H9 (cell line): ENCODE results near the gene PRKCA. TPM values are rescaled to one million over a fixed set of nuclear protein-coding genes. Genes with fewer than 3 reads are reported as not detected.

Experiments
- DNase-seq: peaks from one replicate; pipeline ENCODE4 v3.0.0-alpha.2; 2017
- H2AFZ ChIP-seq: one replicate; pipeline ENCODE4 v1.6.1; 2013; ENCODE audit warnings: mild to moderate bottlenecking, low read length, control low read depth, moderate library complexity
- H2AK5ac ChIP-seq: 2 replicates; pipeline ENCODE4 v1.6.1; 2013; ENCODE audit warnings: low read length, control low read depth, mixed read lengths; ENCODE audit not compliant: insufficient read length
- H2BK120ac ChIP-seq: one replicate; pipeline ENCODE4 v1.6.1; 2013; ENCODE audit warnings: low read depth, mild to moderate bottlenecking, low read length, control low read depth, inconsistent platforms; ENCODE audit not compliant: poor library complexity, severe bottlenecking
- H2BK12ac ChIP-seq: 2 replicates; pipeline ENCODE4 v1.6.1; 2013; ENCODE audit warnings: low read length, control low read depth, mixed read lengths, low read depth; ENCODE audit not compliant: insufficient read length
- H2BK15ac ChIP-seq: 2 replicates; pipeline ENCODE4 v1.6.1; 2013; ENCODE audit warnings: low read depth, low read length, control low read depth
- H2BK20ac ChIP-seq: one replicate; pipeline ENCODE4 v1.6.1; 2013; ENCODE audit warnings: low read depth, mild to moderate bottlenecking, low read length, control low read depth, inconsistent platforms; ENCODE audit not compliant: poor library complexity, severe bottlenecking
- H2BK5ac ChIP-seq: 2 replicates; pipeline ENCODE4 v1.6.1; 2013; ENCODE audit warnings: low read length, control low read depth, mixed read lengths; ENCODE audit not compliant: insufficient read length
- H3K14ac ChIP-seq: 2 replicates; pipeline ENCODE4 v1.6.1; 2013; ENCODE audit warnings: low read length, control low read depth; ENCODE audit not compliant: insufficient read depth
- H3K18ac ChIP-seq: 2 replicates; pipeline ENCODE4 v1.6.1; 2013; ENCODE audit warnings: low read depth, mild to moderate bottlenecking, mixed read lengths, low read length, control low read depth; ENCODE audit not compliant: insufficient read length
- H3K23ac ChIP-seq: 2 replicates; pipeline ENCODE4 v1.6.1; 2013; ENCODE audit warnings: low read length, control low read depth, mixed read lengths, low read depth; ENCODE audit not compliant: insufficient read length
- H3K23me2 ChIP-seq: 2 replicates; pipeline ENCODE4 v1.6.1; 2013; ENCODE audit warnings: low read depth, mild to moderate bottlenecking, mixed read lengths, low read length, control low read depth; ENCODE audit not compliant: insufficient read length, poor library complexity, severe bottlenecking
- H3K27ac ChIP-seq: 2 replicates; pipeline ENCODE4 v1.5.1; 2013; ENCODE audit warnings: low read length, control low read depth, mixed read lengths, low read depth; ENCODE audit not compliant: insufficient read length
- H3K27me3 ChIP-seq: 2 replicates; pipeline ENCODE4 v1.6.1; 2013; ENCODE audit warnings: low read length, control low read depth, inconsistent platforms; ENCODE audit not compliant: insufficient read depth
- H3K4ac ChIP-seq: 2 replicates; pipeline ENCODE4 v1.6.1; 2013; ENCODE audit warnings: low read depth, mild to moderate bottlenecking, control low read depth, inconsistent platforms, low read length, moderate library complexity
- H3K4me1 ChIP-seq: 2 replicates; pipeline ENCODE4 v1.6.1; 2013; ENCODE audit warnings: low read length, control low read depth, inconsistent platforms; ENCODE audit not compliant: insufficient read depth
- H3K4me2 ChIP-seq: 2 replicates; pipeline ENCODE4 v1.6.1; 2013; ENCODE audit warnings: low read length, control low read depth, mixed read lengths; ENCODE audit not compliant: insufficient read length, insufficient read depth
- H3K56ac ChIP-seq: 2 replicates; pipeline ENCODE4 v1.6.1; 2013; ENCODE audit warnings: low read depth, mild to moderate bottlenecking, mixed read lengths, low read length, control low read depth; ENCODE audit not compliant: insufficient read length
- H3K79me1 ChIP-seq: 2 replicates; pipeline ENCODE4 v1.6.1; 2013; ENCODE audit warnings: low read depth, mild to moderate bottlenecking, moderate library complexity, low read length, control low read depth, inconsistent platforms; ENCODE audit not compliant: insufficient read depth, poor library complexity, severe bottlenecking
- H3K79me2 ChIP-seq: 2 replicates; pipeline ENCODE4 v1.6.1; 2013; ENCODE audit warnings: low read length, control low read depth, inconsistent platforms; ENCODE audit not compliant: insufficient read depth
- H3K9ac ChIP-seq: 2 replicates; pipeline ENCODE4 v1.6.1; 2013; ENCODE audit warnings: low read length, control low read depth, mixed read lengths; ENCODE audit not compliant: insufficient read length; ENCODE audit errors: extremely low read depth
- H3K9me3 ChIP-seq: one replicate; pipeline ENCODE4 v1.6.1; 2013; ENCODE audit warnings: low read depth, low read length, inconsistent platforms; ENCODE audit not compliant: control insufficient read depth
- H3T11ph ChIP-seq: one replicate; pipeline ENCODE4 v1.6.1; 2013; ENCODE audit warnings: mild to moderate bottlenecking, low read length, control low read depth, inconsistent platforms
- H4K20me1 ChIP-seq: one replicate; pipeline ENCODE4 v1.6.1; 2013; ENCODE audit not compliant: control insufficient read depth, insufficient read length, insufficient read depth
- H4K5ac ChIP-seq: 2 replicates; pipeline ENCODE4 v1.6.1; 2013; ENCODE audit warnings: low read depth, mild to moderate bottlenecking, mixed read lengths, low read length, control low read depth; ENCODE audit not compliant: insufficient read length
- H4K8ac ChIP-seq: replicated peaks from 2 replicates; pipeline ENCODE4 v1.6.1; 2013; ENCODE audit warnings: low read length, control low read depth, mixed read lengths, low read depth; ENCODE audit not compliant: insufficient read length
- H4K91ac ChIP-seq: 2 replicates; pipeline ENCODE4 v1.6.1; 2013; ENCODE audit warnings: low read depth, mild to moderate bottlenecking, moderate library complexity, mixed read lengths, low read length, control low read depth; ENCODE audit not compliant: insufficient read length
- H3K27ac Mint-ChIP-seq, 3 experiments: 2 replicates in 2 of 3; 3 replicates in 1 of 3; pipeline ENCODE4 v1.8.0; 2020 to 2021; ENCODE audit warnings: mixed read lengths in 3 of 3, mild to moderate bottlenecking in 1 of 3, moderate library complexity in 1 of 3
- H3K27me3 Mint-ChIP-seq: 2 replicates; pipeline ENCODE4 v1.8.0; 2021; ENCODE audit warnings: low read depth, mild to moderate bottlenecking, moderate library complexity, mixed read lengths
- H3K36me3 Mint-ChIP-seq, 3 experiments: 2 replicates in 2 of 3; 3 replicates in 1 of 3; pipeline ENCODE4 v1.8.0; 2020 to 2021; ENCODE audit warnings: low read depth in 3 of 3, mixed read lengths in 3 of 3; ENCODE audit not compliant: insufficient read depth in 1 of 3
- H3K4me1 Mint-ChIP-seq, 2 experiments: 2 replicates each; pipeline ENCODE4 v1.8.0; 2020; ENCODE audit warnings: mixed read lengths in 2 of 2
- H3K4me3 Mint-ChIP-seq, 2 experiments: 2 replicates in 1 of 2; 3 replicates in 1 of 2; pipeline ENCODE4 v1.8.0; 2020 to 2021; ENCODE audit warnings: mild to moderate bottlenecking in 2 of 2, mixed read lengths in 2 of 2, moderate library complexity in 1 of 2
- H3K9me3 Mint-ChIP-seq, 2 experiments: 2 replicates in 1 of 2; 3 replicates in 1 of 2; pipeline ENCODE4 v1.8.0; 2020; ENCODE audit warnings: mild to moderate bottlenecking in 2 of 2, mixed read lengths in 2 of 2, moderate library complexity in 1 of 2
- WGBS: extraction: QIAGEN DNeasy Blood & Tissue Kit; methylation state at CpG from one replicate; pipeline ENCODE4 v1.1.7; 2013; ENCODE audit warnings: missing lambda C conversion rate, low lambda C conversion rate, mixed read lengths; ENCODE audit not compliant: insufficient read length; ENCODE audit errors: extremely low coverage; 5-methylcytosine and 5-hydroxymethylcytosine counted together
- total RNA-seq: library from RNA; stranded (reverse); gene quantifications from 2 replicates; pipeline ENCODE4 v1.2.1, GENCODE V29; 2021
- TF ChIP-seq, protein P1 (sequence below): fragments of 200-600 bp; sonication (generic); conservative IDR thresholded peaks from 3 replicates; pipeline ENCODE4 v1.8.0; 2021; ENCODE audit warnings: antibody characterized with exemption, mild to moderate bottlenecking

Gene PRKCA
- total RNA-seq, 1 experiment from 2014 or later, result 10.5 TPM

DNA sequence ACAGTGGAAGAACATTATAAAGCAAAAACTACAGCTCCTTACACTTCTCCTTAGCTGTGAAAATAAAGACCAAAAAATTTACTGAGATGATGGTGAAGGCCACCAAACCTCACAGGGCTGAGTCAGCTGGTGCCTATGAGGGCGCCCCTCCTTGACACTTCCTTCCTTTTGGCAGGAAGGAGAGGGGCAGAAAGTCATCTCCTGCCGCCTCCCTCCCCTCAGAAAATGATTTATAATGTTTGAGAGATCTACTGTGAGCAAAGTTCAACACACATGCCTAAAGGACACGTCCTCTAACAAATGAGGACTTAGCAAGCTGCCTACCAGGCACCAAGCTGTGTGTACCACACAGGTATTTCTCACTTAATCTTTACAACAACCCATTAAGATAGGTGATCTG is 245.7 kb downstream of the PRKCA start:
- Histone ChIP-seq H2AFZ (no peak overlapping the region), H2BK5ac (no peak overlapping the region), H4K91ac (no peak overlapping the region), H3K56ac (no peak overlapping the region), H3K27me3 (no peaks in the 10 kb centered on the region), H3K23me2 (no peaks in the 10 kb centered on the region), H3K79me1 (no peaks in the 10 kb centered on the region), H2BK20ac (no peak overlapping the region), H3K9ac (no peak overlapping the region), H3K4me2 (no peak overlapping the region), H3K23ac (no peak overlapping the region), H4K5ac (no peak overlapping the region), H3T11ph (no peak overlapping the region), H3K4ac (no peak overlapping the region), H2BK120ac (no peak overlapping the region), H4K20me1 (no peaks in the 10 kb centered on the region), H3K27ac (no peak overlapping the region), H3K14ac (no peak overlapping the region), H3K4me1 (peaks cover 8% of the 10 kb centered on the region; the same call in 1 of the 2 replicates), H3K18ac (peak overlapping the region; percentile 61), H3K79me2 (no peaks in the 10 kb centered on the region), H2BK12ac (no peak overlapping the region), H2BK15ac (no peak overlapping the region), H4K8ac (no peak overlapping the region), H2AK5ac (no peak overlapping the region), H3K9me3 (no peaks in the 10 kb centered on the region)
- H3K9me3 Mint-ChIP-seq, result peaks cover 16 to 17% of the 10 kb centered on the region in 2 experiments
- H3K27ac Mint-ChIP-seq, result peak overlapping the region; percentile 1 to 23 (median 6); a peak in 4 of 7 replicates
- H3K36me3 Mint-ChIP-seq, result peaks cover 8 to 16% (median 10%) of the 10 kb centered on the region in 3 experiments
- H3K4me1 Mint-ChIP-seq, result peaks cover 37 to 40% of the 10 kb centered on the region in 2 experiments
- no peak for DNase-seq
- WGBS, result no CpG with 5 or more reads among the region's 3 CpGs
- H3K4me3 Mint-ChIP-seq, result no peak overlapping the region
- H3K27me3 Mint-ChIP-seq, result no peaks in the 10 kb centered on the region; the same call in 1 of the 2 replicates
- TF ChIP-seq, protein P1, sequence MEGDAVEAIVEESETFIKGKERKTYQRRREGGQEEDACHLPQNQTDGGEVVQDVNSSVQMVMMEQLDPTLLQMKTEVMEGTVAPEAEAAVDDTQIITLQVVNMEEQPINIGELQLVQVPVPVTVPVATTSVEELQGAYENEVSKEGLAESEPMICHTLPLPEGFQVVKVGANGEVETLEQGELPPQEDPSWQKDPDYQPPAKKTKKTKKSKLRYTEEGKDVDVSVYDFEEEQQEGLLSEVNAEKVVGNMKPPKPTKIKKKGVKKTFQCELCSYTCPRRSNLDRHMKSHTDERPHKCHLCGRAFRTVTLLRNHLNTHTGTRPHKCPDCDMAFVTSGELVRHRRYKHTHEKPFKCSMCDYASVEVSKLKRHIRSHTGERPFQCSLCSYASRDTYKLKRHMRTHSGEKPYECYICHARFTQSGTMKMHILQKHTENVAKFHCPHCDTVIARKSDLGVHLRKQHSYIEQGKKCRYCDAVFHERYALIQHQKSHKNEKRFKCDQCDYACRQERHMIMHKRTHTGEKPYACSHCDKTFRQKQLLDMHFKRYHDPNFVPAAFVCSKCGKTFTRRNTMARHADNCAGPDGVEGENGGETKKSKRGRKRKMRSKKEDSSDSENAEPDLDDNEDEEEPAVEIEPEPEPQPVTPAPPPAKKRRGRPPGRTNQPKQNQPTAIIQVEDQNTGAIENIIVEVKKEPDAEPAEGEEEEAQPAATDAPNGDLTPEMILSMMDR, result no peak
